Heart left ventricle (tissue), 16 donors: ENCODE data around the gene ERRFI1. TPM values are rescaled to one million over a fixed set of nuclear protein-coding genes. Genes with fewer than 3 reads are reported as not detected.

Experiments used
- ATAC-seq, 4 donors: fragments of 200-7000 bp; cut with Tn5 transposase; one replicate each; pipeline ENCODE4 v1.9.1; 2020 to 2022; ENCODE audit warnings: moderate library complexity in 4 of 4, mild to moderate bottlenecking in 3 of 4, moderate number of reproducible peaks in 1 of 4
- DNase-seq, 5 donors: peaks; one replicate each; pipeline ENCODE4 v3.0.0-alpha.2; 2020
- H3K27ac ChIP-seq, 12 donors: fragments of 200-600 bp; sonication (generic) in 4 of 12; one replicate each; pipeline versions ENCODE4 v1.5.0 to v1.8.0; 2016 to 2022; ENCODE audit warnings: mild to moderate bottlenecking in 2 of 12
- H3K27me3 ChIP-seq, 9 donors: fragments of 200-600 bp; sonication (generic) in 2 of 9; one replicate each; pipeline versions ENCODE4 v1.5.1 to v1.8.0; 2016 to 2022; ENCODE audit warnings: mild to moderate bottlenecking in 3 of 9
- H3K36me3 ChIP-seq, 9 donors: fragments of 200-600 bp; sonication (generic) in 2 of 9; one replicate each; pipeline versions ENCODE4 v1.5.0 to v1.8.0; 2018 to 2022; ENCODE audit warnings: mild to moderate bottlenecking in 2 of 9
- H3K4me1 ChIP-seq, 12 donors: fragments of 200-600 bp; sonication (generic) in 4 of 12; one replicate each; pipeline versions ENCODE4 v1.5.0 to v1.8.0; 2016 to 2022; ENCODE audit warnings: mild to moderate bottlenecking in 3 of 12
- H3K4me3 ChIP-seq, 12 donors: fragments of 200-600 bp; sonication (generic) in 4 of 12; one replicate each; pipeline versions ENCODE4 v1.5.0 to v1.8.0; 2017 to 2022; ENCODE audit warnings: mild to moderate bottlenecking in 9 of 12, moderate library complexity in 4 of 12
- H3K9me3 ChIP-seq, 12 donors: fragments of 200-600 bp; sonication (generic) in 4 of 12; one replicate each; pipeline versions ENCODE4 v1.5.0 to v1.8.0; 2016 to 2022; ENCODE audit warnings: mild to moderate bottlenecking in 1 of 12
- CTCF ChIP-seq, 12 donors: fragments of 200-600 bp; sonication (generic) in 4 of 12; IDR thresholded peaks; one replicate each; pipeline versions ENCODE4 v1.5.0 to v1.8.0; 2018 to 2022; ENCODE audit warnings: antibody characterized with exemption in 12 of 12, mild to moderate bottlenecking in 5 of 12
- POLR2A ChIP-seq, 2 donors: fragments of 450-650 bp; IDR thresholded peaks; one replicate each; pipeline ENCODE4 v1.6.1; 2017; ENCODE audit warnings: antibody characterized with exemption in 2 of 2, mild to moderate bottlenecking in 2 of 2, moderate library complexity in 2 of 2
- WGBS, 4 donors: extraction: QIAGEN DNeasy Blood & Tissue Kit in 2 of 4; methylation state at CpG; one replicate each; pipeline versions ENCODE4 v1.1.5 to v1.1.7; 2013 to 2018; 5-methylcytosine and 5-hydroxymethylcytosine counted together
- intact Hi-C, 10 donors: fragments of 100-400 bp; cut with DNase I; formaldehyde crosslinking; loops; one replicate each; pipeline versions ENCODE4 v1.11.1 to v1.14.2; 2022
- polyA plus RNA-seq, 2 donors: library from polyadenylated mRNA; stranded (reverse); fragments of 200-250 nt; gene quantifications; one replicate each; pipeline ENCODE4 v1.2.3, GENCODE V29; 2013
- total RNA-seq, 9 donors: library from RNA; depleted of rRNA in 2 of 9; stranded (reverse); fragments of >200 nt in 2 of 9; fragmentation: NEBNext Ultra II Directional in 3 of 9; extraction: Animal tissue kit (Norgen Biotek cat#: 25700) in 3 of 9; gene quantifications; one replicate each; pipeline versions ENCODE4 v1.1.0 to v1.2.4, GENCODE V29; 2016 to 2023
- donor health status: ischemic (EF 13 %, LVEDD 7.1; RV severe dilation, severe dysfunction).
- donor health status: healthy with polysubstance abuse.
- donor health status: DM: no; HTN: yes; CAD: no.
- donor health status: DM: no; HTN: no; CAD: no.
- donor health status: ischemic (EF 25% LVEDD 6.9; RV normal size, moderate dysfunction).
- donor health status: ischemic (EF 25% LVEDD 5.7; RV mildly dilated, moderate dysfunction).
- donor health status: healthy.
- donor health status: DM: yes; HTN: yes; CAD: no.
- donor health status: ischemic (EF 35%, LVEDD 5.7; RV mildly dilated, moderate dysfunction).
- donor health status: nonischemic (EF 11% LVEDD 7.7; RV severe dilation, severe dysfunction).
- donor health status: DM: yes; HTN: yes; CAD: no.
- donor health status: PGD.
- donor health status: ischemic (EF 29% LVEDD 5.4; RV normal size, mild dysfunction).
- donor health status: nonischemic (EF 23%, LVEDD 6.1; RV moderate dilation, normal function).

ERRFI1 gene
- total and polyA plus RNA-seq, 11 donors, result 3.8 to 26.0 (median 12.0) TPM

GRCh38 chr1:8016210-8016894 lies 9.8 kb downstream of the ERRFI1 start:
- Histone ChIP-seq H3K27me3 (no peaks in the 10 kb centered on the region), H3K4me3 (no peak overlapping the region), H3K9me3 (no peaks in the 10 kb centered on the region), H3K36me3 (peaks cover 0 to 35% (median 29%) of the 10 kb centered on the region in 9 donors), H3K27ac (peak overlapping the region in 2 of 12 donors; percentile 10 to 70), H3K4me1 (peaks cover 0 to 55% (median 38%) of the 10 kb centered on the region in 12 donors)
- DNase-seq, result no peak
- 47 to 57% (median 53%) methylated on average over 4 of the region's 4 CpGs for WGBS, 4 donors
- TF ChIP-seq POLR2A (IDR thresholded peaks at IDR 0.05), result no peak
- TF ChIP-seq CTCF (IDR thresholded peaks at IDR 0.05), result no peak
- intact Hi-C loops, result loop anchor here in 5 of 10 donors (5.0 to 10.0 kb wide), 3 partner anchors 34 to 331 kb away; no protein-coding TSS in a partner anchor
- no peak for ATAC-seq

- H3K4me3 ChIP-seq, result no peak overlapping the region
- no peak for TF ChIP-seq POLR2A (IDR thresholded peaks at IDR 0.05)
- no peak for TF ChIP-seq CTCF (IDR thresholded peaks at IDR 0.05)
- H3K9me3 ChIP-seq, result no peaks in the 10 kb centered on the region
- 57 to 73% (median 63%) methylated on average over 2 of the region's 2 CpGs for WGBS, 4 donors
- peak in 3 of 4 donors; percentile 33 to 77 (median 74) for ATAC-seq
- peaks cover 0 to 54% (median 38%) of the 10 kb centered on the region in 12 donors for H3K4me1 ChIP-seq
- H3K36me3 ChIP-seq, result peaks cover 0 to 41% (median 29%) of the 10 kb centered on the region in 9 donors
- peak overlapping the region in 7 of 12 donors; percentile 9 to 70 (median 51) for H3K27ac ChIP-seq
- no peaks in the 10 kb centered on the region for H3K27me3 ChIP-seq
- DNase-seq, result peak in 1 of 5 donors; percentile 36
- intact Hi-C loops, result loop anchor here in 5 of 10 donors (5.0 to 10.0 kb wide), 3 partner anchors 33 to 332 kb away; no protein-coding TSS in a partner anchor
Measured at GRCh38 chr1:8015809-8016165, 10.3 kb downstream of the ERRFI1 start.

GRCh38 chr1:8015036-8015808 lies 10.9 kb downstream of the ERRFI1 start:
- no peak overlapping the region for H3K4me3 ChIP-seq
- ATAC-seq (peak; percentile 43 to 85 (median 76)), DNase-seq (peak in 2 of 5 donors; percentile 51 to 56)
- H3K27me3 ChIP-seq, result no peaks in the 10 kb centered on the region
- H3K27ac ChIP-seq, result peak overlapping the region in 11 of 12 donors; percentile 5 to 70 (median 23)
- TF ChIP-seq CTCF (IDR thresholded peaks at IDR 0.05), result peak; percentile 38 to 75 (median 63)
- no peak for TF ChIP-seq POLR2A (IDR thresholded peaks at IDR 0.05)
- no peaks in the 10 kb centered on the region for H3K9me3 ChIP-seq
- peaks cover 0 to 48% (median 35%) of the 10 kb centered on the region in 12 donors for H3K4me1 ChIP-seq
- intact Hi-C loops, result loop anchor here in 5 of 10 donors (5.0 to 10.0 kb wide), 3 partner anchors 33 to 332 kb away; no protein-coding TSS in a partner anchor
- 33 to 43% (median 40%) methylated on average over 8 of the region's 8 CpGs for WGBS, 4 donors
- peaks cover 0 to 43% (median 29%) of the 10 kb centered on the region in 9 donors for H3K36me3 ChIP-seq
